Myocyte (in vitro differentiated cells): ENCODE measurements around the gene CHST1. TPM values are rescaled to one million over a fixed set of nuclear protein-coding genes. Genes with fewer than 3 reads are reported as not detected.

Source experiments
- DNase-seq: peaks from one replicate; pipeline ENCODE4 v3.0.0-alpha.2; 2012; ENCODE audit warnings: low read depth
- total RNA-seq: library from RNA; depleted of rRNA; stranded (reverse); fragments of >200 nt; gene quantifications from 2 replicates; pipeline ENCODE4 v1.2.3, GENCODE V29; 2014

CHST1 gene
- total RNA-seq, 1 donor from 2014 or later, result 0.05 TPM

- DNase-seq, result no peak
These were observed 18.1 kb downstream of the CHST1 start for GRCh38 chr11:45647329-45647728.

GRCh38 chr11:45646275-45646927, 19.0 kb downstream of the CHST1 start:
- no peak for DNase-seq

- DNase-seq, result no peak
These were observed 20.2 kb downstream of the CHST1 start for GRCh38 chr11:45644981-45645889.

GRCh38 chr11:45643598-45644260, 21.7 kb downstream of the CHST1 start:
- DNase-seq, result no peak

- DNase-seq, result no peak
These were observed 23.5 kb downstream of the CHST1 start for GRCh38 chr11:45641961-45642360.

GRCh38 chr11:45638051-45638450, 27.4 kb downstream of the CHST1 start:
- DNase-seq, result no peak

- no peak for DNase-seq
These were observed 29.5 kb downstream of the CHST1 start for GRCh38 chr11:45635907-45636306.

GRCh38 chr11:45625611-45626010, 39.8 kb downstream of the CHST1 start:
- DNase-seq, result no peak

- no peak for DNase-seq
These were observed 41.3 kb downstream of the CHST1 start for GRCh38 chr11:45624095-45624494.

GRCh38 chr11:45622861-45623260, 42.6 kb downstream of the CHST1 start:
- DNase-seq, result no peak

- DNase-seq, result no peak
These were observed 43.1 kb downstream of the CHST1 start for GRCh38 chr11:45622283-45622682.

- no peak for DNase-seq
These were observed 43.8 kb downstream of the CHST1 start for GRCh38 chr11:45621588-45621987.

GRCh38 chr11:45620243-45620642, 45.2 kb downstream of the CHST1 start:
- no peak for DNase-seq

GRCh38 chr11:45618897-45619296, 46.5 kb downstream of the CHST1 start:
- DNase-seq, result no peak

GRCh38 chr11:45617871-45618601, 47.4 kb downstream of the CHST1 start:
- DNase-seq, result no peak

- DNase-seq, result no peak
These were observed 48.4 kb downstream of the CHST1 start for GRCh38 chr11:45616802-45617549.

- no peak for DNase-seq
These were observed 50.1 kb downstream of the CHST1 start for GRCh38 chr11:45615182-45615792.

- no peak for DNase-seq
These were observed 51.1 kb downstream of the CHST1 start for GRCh38 chr11:45614196-45614828.

GRCh38 chr11:45610627-45611026, 54.8 kb downstream of the CHST1 start:
- DNase-seq, result no peak

GRCh38 chr11:45609902-45610301, 55.5 kb downstream of the CHST1 start:
- DNase-seq, result no peak
